GM19463 (cell line): ENCODE results near the gene DPPA2.

Experiments used
- ATAC-seq: cut with Tn5 transposase; IDR thresholded peaks from one replicate; pipeline ENCODE4 v1.9.1; 2021; ENCODE audit warnings: mild to moderate bottlenecking, moderate library complexity; ENCODE audit not compliant: unreplicated experiment

The DPPA2 gene

GRCh38 chr3:109325657-109326056, 9.3 kb upstream of the DPPA2 start:
- no peak for ATAC-seq

GRCh38 chr3:109325109-109325508, 8.8 kb upstream of the DPPA2 start:
- no peak for ATAC-seq

DNA sequence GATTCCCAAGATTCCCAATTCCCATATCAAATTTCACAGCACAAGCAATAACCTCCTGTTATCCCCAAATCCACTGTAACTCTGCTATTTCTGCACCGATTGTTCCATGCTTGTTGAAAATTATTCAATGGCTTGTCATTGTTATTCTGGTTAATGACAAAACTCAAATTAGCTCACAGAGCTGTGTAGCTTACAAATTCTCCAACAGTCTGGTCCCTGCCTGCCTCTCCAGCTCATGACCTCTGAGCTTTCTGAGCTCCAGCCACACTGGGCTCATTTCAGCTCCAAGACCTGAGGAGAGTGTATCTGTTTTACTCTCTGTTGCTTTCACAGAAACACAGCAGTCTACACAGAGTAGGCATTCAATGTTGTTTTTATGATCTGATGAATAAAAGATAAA, 3.3 kb downstream of the DPPA2 start:
- no peak for ATAC-seq

- ATAC-seq, result no peak
Observed at GRCh38 chr3:109297496-109297895, 18.8 kb downstream of the DPPA2 start.

DNA sequence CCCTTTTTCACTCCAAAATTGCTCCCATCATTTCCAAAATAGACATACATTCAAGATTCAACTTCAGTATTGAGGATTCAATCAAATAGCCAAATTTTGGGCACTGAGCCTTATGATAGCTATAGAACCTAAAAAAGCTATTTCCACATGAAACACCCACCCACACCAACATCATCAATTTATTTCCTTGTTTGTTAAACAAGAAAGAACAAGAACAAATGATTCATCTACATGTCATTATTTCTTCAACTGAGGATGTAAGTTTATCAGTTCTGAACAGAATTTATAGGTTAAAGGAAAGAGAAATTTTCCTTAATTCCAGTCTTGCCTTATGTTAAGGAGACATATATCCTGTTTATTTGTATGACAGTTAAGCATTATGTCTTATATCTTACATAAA, 32.2 kb downstream of the DPPA2 start:
- ATAC-seq, result no peak

DNA sequence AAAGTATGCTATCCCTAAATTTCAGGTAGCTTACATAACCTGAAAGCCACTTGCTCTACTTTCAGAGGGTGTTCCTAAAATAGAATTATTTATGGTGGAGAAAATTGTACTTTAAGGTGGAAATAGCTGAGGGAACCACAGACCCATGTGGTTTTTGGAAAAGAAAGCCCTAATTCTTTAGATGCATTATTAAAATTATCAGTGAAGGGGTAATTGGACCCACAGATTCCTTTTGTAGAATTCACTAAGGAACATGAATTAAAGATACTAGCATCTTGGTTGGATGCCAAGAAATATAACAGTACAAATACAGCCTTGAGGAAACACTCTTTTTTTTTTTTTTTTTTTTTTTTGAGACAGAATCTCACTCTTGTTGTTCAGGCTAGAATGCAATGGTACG, 37.8 kb downstream of the DPPA2 start:
- no peak for ATAC-seq

GRCh38 chr3:109278141-109278540, 38.2 kb downstream of the DPPA2 start:
- ATAC-seq, result no peak

GRCh38 chr3:109275702-109276293, 40.5 kb downstream of the DPPA2 start:
- no peak for ATAC-seq

- ATAC-seq, result no peak
Observed at GRCh38 chr3:109270779-109271178, 45.5 kb downstream of the DPPA2 start.

DNA sequence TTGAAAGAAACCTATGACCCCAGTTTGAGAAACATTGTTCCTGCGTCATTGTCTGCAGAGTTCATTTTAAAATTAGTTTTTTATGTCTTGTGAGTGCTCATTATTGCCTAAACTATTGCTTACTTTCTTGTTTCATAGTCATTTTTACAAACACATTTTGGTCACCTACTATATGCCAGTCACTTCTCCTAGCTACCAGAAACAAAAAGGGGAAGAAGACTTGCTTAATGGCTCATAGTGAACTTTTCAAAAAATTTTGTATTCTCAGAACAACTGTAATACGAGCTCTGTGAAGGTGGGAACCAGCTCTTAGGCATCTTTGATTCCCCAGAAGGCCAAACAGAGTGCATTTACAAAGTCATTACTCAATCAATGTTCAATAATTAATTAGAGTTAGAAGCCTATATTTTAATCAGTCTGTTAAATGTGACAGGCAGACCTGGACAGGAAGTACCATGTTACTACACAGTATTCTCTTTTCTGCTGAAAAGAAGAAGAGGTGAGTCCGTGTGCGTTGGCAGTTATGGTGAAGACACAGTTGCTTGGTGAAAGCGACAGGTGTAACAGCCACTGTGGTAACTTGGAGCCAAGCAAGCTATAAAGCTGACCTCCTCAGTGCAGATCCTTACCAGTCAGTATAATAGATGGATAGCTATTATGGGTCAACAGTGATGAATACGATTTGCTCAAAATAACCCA, 46.6 kb downstream of the DPPA2 start:
- ATAC-seq, result no peak

- ATAC-seq, result no peak
Observed at GRCh38 chr3:109268181-109268580, 48.1 kb downstream of the DPPA2 start.

- ATAC-seq, result no peak
Observed at GRCh38 chr3:109265295-109265694, 51.0 kb downstream of the DPPA2 start.

DNA sequence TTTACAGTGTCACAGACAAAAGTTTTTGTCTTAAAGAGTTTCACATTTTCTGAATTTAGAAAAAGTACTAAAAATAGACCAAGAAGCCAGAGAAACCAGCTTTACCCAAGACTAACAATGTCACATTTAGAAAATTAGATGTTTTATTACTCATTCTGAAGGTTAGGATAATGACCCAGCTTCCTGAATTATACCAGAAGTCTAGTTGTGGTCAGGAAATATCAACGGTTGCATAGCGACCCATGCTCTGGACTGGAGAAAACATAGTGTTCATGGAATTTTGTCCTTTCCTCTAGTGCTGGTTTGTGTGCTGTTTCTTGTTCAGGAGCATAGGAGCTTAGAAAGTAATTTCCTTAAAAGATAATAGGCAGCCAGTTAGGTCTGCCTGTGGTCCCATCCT, 59.0 kb downstream of the DPPA2 start:
- ATAC-seq, result no peak

GRCh38 chr3:109254770-109255169, 61.5 kb downstream of the DPPA2 start:
- no peak for ATAC-seq

DNA sequence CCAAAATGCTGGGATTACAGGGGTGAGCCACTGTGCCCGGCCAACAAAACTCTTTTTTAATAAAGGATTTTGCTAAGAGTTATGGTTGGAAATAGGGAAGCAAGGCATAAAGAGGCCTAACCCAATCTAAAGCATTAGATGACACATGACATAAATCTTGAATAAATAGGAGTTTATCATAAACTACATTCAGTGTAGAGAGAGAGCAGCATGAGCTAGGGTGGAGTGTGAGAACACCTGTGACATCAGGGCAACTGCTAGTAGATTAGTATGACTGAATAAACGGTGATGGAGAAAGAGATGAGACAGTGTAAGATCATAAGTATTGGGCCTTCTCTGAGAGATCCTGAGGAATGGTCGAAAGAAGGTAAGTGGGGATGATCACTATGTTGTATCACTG, 63.7 kb downstream of the DPPA2 start:
- ATAC-seq, result no peak
